Dermis microvascular lymphatic vessel endothelial cell (primary cell): ENCODE results near the gene KANTR. TPM values are rescaled to one million over a fixed set of nuclear protein-coding genes. Genes with fewer than 3 reads are reported as not detected.

Experiments used
- DNase-seq, 2 donors: peaks; one replicate each; pipeline versions ENCODE4 v3.0.0 to v3.0.0-alpha.2; 2010; ENCODE audit warnings: low read depth in 2 of 2
- total RNA-seq: library from RNA; depleted of rRNA; stranded (reverse); fragments of >200 nt; gene quantifications from 2 replicates; pipeline ENCODE4 v1.2.1, GENCODE V29; 2014

The KANTR gene, protein sequence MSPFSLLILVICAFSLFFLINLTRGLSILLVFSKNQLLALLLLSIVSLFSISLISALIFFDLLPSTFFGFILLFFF
- 5.0 and 5.6 TPM in 2 replicates for total RNA-seq

- peak; percentile 86 to 96 for DNase-seq
These were observed at the start of gene KANTR for GRCh38 chrX:53093748-53094581. Gene KANTR, plus strand, starts transcription at chrX:53094142. Its CDS starts 30,131 bp downstream, at chrX:53124273.

DNA sequence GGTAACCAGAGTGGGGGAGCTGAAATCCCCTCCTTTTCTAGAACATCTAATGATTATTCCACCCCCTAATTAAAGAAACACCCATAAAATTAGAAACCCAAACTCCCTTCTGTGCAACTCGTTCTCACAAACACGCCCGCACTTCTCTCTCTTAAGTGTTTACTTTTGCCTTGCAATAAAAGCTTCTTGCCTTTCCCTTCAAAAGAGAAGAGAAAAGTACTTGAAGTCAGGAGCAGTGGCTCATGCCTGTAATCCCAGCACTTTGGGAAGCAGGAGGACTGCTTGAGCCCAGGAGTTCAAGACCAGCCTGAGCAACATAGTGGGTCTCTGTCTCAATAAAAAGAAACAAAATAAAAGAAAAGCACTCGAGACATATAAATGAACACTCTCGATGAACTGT, 48.9 kb upstream of the KANTR start:
- DNase-seq: no peak

DNA sequence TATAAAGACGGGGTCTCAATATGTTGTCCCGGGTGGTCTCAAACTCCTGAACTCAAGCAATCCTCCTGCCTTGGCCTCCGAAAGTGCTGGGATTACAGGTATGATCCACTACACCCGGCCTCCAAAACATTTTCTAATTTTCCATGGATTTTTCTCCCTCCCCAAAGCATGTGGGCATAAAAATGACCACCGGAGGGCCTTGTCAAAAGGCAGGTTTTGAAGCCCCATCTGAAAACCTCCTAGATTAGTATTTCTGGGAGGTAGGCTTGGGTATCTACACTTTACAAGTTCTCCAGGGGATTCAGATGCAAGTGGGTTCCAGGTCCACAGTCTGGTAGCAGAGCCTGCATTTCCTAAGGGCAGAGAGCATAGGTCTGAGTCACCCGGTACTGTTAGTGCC, 46.7 kb upstream of the KANTR start:
- DNase-seq: peak in 1 of 2 donors; percentile 13

GRCh38 chrX:53048169-53049126, 45.5 kb upstream of the KANTR start, which contains the start of gene GPR173:
Gene GPR173, plus strand, starts transcription at chrX:53048789. Its CDS starts 27,833 bp downstream, at chrX:53076622.
- peak in 1 of 2 donors; percentile 55 for DNase-seq

DNA sequence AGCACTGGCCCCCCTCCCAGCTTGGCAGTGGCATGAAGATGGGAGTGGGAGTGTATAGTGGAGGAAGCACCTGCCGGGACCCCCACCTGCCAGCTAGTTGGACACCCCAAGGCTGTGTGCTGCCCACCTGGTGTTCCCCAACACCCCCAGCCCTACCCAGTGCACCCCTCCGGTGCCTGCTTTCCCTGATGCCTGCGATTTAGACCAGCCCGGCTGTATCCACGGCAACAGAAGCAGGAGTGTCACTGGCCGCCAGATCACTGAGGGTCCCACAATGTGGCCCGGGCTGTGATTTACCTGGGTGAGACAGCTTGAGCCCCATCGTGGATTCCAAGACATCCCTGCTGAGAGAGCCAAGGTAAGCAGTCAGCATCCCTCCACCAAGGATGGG, 44.8 kb upstream of the KANTR start:
- no peak for DNase-seq

DNA sequence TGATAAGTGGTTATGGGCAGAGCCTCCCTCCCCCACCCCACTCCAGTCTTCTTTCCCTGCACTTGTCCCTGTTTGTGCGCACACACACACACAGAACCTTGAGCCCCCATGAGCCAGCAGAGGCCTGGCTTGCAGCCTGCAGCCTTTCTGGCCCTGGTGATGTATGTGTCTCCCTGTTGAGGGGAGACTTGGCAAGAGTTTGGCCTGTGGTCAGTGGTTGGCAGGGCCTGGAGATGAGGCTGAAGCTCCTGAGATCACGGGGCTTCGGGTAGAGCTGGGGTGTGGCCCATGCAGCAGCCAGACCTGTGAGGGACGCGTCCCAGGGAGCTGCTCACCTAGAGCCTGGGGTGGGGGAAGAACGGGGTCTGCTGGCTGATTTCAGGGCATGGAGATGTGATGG, 43.1 kb upstream of the KANTR start:
- no peak for DNase-seq

- no peak for DNase-seq
These were observed 38.6 kb upstream of the KANTR start for GRCh38 chrX:53055244-53055849.

- no peak for DNase-seq
These were observed 37.6 kb upstream of the KANTR start for GRCh38 chrX:53056292-53056691.

DNA sequence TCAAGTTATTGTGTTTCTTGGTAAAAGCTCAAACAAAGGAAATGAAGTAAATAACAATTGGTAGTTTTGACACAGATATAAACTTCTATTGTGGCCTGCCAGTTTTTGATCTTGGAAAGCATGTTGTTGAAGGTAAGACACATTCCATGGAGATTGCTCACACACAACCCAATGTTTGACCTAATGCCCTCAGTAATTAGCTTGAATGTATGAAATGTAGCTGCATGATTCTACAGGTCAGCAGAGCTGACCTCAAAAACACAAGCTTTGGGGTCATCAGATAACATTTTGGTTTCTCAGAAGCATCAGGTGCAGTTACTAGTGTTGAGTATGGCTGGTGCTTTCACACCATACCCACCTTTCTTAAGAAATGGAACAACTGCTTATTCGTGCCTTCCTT, 28.8 kb upstream of the KANTR start:
- DNase-seq: no peak

- DNase-seq: no peak
These were observed 22.9 kb upstream of the KANTR start for GRCh38 chrX:53071064-53071463.

- peak; percentile 40 to 68 for DNase-seq
These were observed 22.1 kb upstream of the KANTR start for GRCh38 chrX:53071604-53072417.

- DNase-seq: no peak
These were observed 21.4 kb upstream of the KANTR start for GRCh38 chrX:53072418-53073114.

- DNase-seq: no peak
These were observed 20.8 kb upstream of the KANTR start for GRCh38 chrX:53073115-53073586.

- DNase-seq: no peak
These were observed 18.9 kb upstream of the KANTR start for GRCh38 chrX:53075011-53075410.

GRCh38 chrX:53076671-53077070, 17.3 kb upstream of the KANTR start:
- DNase-seq: no peak

- no peak for DNase-seq
These were observed 16.4 kb upstream of the KANTR start for GRCh38 chrX:53077207-53078197.

DNA sequence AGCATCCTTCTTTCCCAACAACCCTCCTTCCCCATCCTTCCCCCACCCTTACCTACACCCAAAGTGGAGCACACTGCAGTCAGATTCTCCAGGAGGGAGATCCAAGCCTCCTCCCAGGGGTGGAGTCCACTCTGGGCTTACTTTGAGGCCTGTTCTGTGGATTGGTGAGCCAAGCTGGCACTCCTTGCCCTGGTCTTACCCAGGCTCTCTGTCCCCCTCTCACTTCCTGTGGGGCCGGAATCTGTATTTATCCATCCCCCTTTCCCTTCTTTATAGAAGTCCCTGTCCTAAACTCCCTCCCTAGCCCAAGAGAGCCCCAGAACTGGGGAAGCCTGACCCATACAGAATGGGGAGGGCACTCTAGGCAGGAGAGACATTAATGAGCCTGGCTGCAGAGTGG, 15.0 kb upstream of the KANTR start:
- DNase-seq: no peak
